GM19240 (cell line): ENCODE measurements around the gene FOXP4.
A peak's percentile ranks its signal among the peaks of the same experiment; 100 is the strongest.

Experiments
- DNase-seq: peaks from one replicate; pipeline ENCODE4 v3.0.0; 2011; ENCODE audit warnings: low spot score; ENCODE audit not compliant: insufficient read length

The FOXP4 gene

GRCh38 chr6:41545703-41546474 is at the start of gene FOXP4:
Gene FOXP4, plus strand, starts transcription at chr6:41546381. Its CDS starts 19,380 bp downstream, at chr6:41565761.
- peak; percentile 68 for DNase-seq

- DNase-seq = no peak
These were observed 48.6 kb upstream of the FOXP4 start for GRCh38 chr6:41497573-41497972.

GRCh38 chr6:41497994-41498393 is 48.2 kb upstream of the FOXP4 start:
- no peak for DNase-seq

GRCh38 chr6:41498968-41499599 is 47.1 kb upstream of the FOXP4 start:
- no peak for DNase-seq

- no peak for DNase-seq
These were observed 45.6 kb upstream of the FOXP4 start for GRCh38 chr6:41500561-41500960.

GRCh38 chr6:41502566-41502916 is 43.6 kb upstream of the FOXP4 start:
- no peak for DNase-seq

- no peak for DNase-seq
These were observed 43.1 kb upstream of the FOXP4 start for GRCh38 chr6:41502917-41503671.

GRCh38 chr6:41503827-41504465 is 42.2 kb upstream of the FOXP4 start:
- DNase-seq = no peak

- DNase-seq = no peak
These were observed 41.6 kb upstream of the FOXP4 start for GRCh38 chr6:41504466-41505121.

- DNase-seq = peak; percentile 53
These were observed 40.8 kb upstream of the FOXP4 start for GRCh38 chr6:41505122-41506049.

GRCh38 chr6:41508479-41508878 is 37.7 kb upstream of the FOXP4 start:
- DNase-seq = no peak

- no peak for DNase-seq
These were observed 36.6 kb upstream of the FOXP4 start for GRCh38 chr6:41509580-41509979.

- no peak for DNase-seq
These were observed 34.6 kb upstream of the FOXP4 start for GRCh38 chr6:41511443-41512060.

GRCh38 chr6:41512146-41512701 is 34.0 kb upstream of the FOXP4 start:
- DNase-seq = no peak

- DNase-seq = no peak
These were observed 30.2 kb upstream of the FOXP4 start for GRCh38 chr6:41515995-41516394.

GRCh38 chr6:41518118-41518517 is 28.1 kb upstream of the FOXP4 start:
- no peak for DNase-seq

GRCh38 chr6:41519305-41519744 is 26.9 kb upstream of the FOXP4 start:
- no peak for DNase-seq

- DNase-seq = no peak
These were observed 26.2 kb upstream of the FOXP4 start for GRCh38 chr6:41519745-41520699.
